Measurements from ENCODE around the gene TBX15. TPM values are rescaled to one million over a fixed set of nuclear protein-coding genes. Genes with fewer than 3 reads are reported as not detected.

The TBX15 gene
- total RNA-seq, 1 donor = under 0.01 TPM

- no peak for TF ChIP-seq CTCF (IDR thresholded peaks at IDR 0.05; ENCODE audit: insufficient read depth, low read depth, low read length)
- H3K4me3 ChIP-seq (ENCODE audit: low read depth, low read length) = no peak overlapping the region
- no peak for DNase-seq (ENCODE audit: low read depth)
These were observed 146.6 kb downstream of the TBX15 start for GRCh38 chr1:118841521-118841920.

Small RNA genes within 50 kb of the gene (small RNA-seq; reads per million reads assigned to genes)
- not detected for gene AL139420.2

Other genes with a start within 250 kb of the TBX15 start
- gene WARS2, start 152.3 kb upstream of the TBX15 start, total RNA-seq = 20.3 TPM in 2 replicates

Measured in fibroblast of villous mesenchyme (primary cell).